ENCODE data around the gene PKNOX1.
"Not testable (repeated sequence)": the region's sequence is repeated elsewhere in the genome, so short reads cannot be mapped to it uniquely, and the experiment has no call there.

Gene PKNOX1

DNA sequence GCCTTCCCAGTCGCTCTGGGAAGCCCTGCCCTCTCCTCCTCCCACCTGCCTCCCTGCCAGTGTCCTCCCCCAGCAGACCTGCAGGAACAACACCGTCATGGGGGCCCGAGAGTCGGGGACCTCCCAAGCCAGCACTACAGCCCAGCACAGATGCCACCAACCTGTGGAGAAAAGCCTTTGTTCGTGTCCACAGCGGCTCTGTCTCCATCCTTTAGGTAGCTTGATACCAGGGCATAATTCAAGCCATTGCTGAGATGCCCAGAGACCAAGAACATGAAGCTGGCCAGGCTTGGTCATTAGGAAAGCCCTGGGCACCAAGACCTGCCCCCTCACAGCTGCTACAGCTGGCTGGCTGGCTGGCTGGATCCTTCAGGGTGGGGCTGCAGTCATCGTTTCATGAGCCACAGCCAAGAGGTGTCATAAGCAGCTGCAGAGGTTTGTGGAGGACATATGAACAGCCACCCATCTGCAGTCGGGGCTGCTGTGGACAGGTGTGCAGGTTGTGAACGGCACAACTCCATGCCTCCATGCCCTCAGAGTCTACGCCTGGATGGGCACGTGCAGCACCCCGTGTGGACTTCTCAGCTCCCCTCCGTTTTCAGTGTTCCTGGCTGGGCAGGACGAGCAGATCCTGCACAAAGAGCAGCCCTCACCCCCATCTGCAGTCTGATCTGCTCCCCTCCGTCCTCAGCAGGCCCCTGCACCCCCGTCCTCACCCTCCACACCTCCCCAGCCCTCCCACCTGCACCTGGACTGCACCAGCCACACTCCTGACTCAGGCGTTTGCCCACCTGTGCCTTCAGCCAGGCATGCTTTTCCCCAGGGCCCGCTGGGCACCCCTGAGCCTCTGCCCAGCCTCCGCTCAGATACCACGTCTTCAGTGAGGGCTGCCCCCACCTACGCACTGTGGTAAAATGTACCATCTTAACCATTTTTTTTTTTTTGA lies 71.8 kb downstream of the PKNOX1 start:
- not testable (repeated sequence) for DNase-seq (ENCODE audit: low read depth in 1 of 2, low spot score in 1 of 2)

DNA sequence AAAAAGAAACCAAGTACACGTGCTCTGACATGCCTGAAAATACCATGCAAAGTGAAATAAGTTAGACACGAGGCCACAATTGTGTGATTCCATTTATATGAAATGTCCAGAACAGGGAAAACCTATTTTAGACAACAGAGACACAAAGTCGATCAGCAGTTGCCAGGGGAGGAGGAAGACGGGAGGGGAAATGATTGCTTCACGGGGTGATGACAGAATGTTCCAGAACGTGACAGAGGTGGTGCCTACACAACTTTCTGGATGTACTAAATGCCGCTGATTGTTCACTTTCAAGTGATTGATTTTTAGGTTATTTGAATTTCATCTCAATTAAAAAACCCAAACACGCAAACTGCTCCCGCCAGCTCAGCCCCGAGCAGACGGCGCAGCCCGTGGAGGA lies 78.8 kb downstream of the PKNOX1 start:
- not testable (repeated sequence) for DNase-seq (ENCODE audit: low read depth in 1 of 2, low spot score in 1 of 2)

DNA sequence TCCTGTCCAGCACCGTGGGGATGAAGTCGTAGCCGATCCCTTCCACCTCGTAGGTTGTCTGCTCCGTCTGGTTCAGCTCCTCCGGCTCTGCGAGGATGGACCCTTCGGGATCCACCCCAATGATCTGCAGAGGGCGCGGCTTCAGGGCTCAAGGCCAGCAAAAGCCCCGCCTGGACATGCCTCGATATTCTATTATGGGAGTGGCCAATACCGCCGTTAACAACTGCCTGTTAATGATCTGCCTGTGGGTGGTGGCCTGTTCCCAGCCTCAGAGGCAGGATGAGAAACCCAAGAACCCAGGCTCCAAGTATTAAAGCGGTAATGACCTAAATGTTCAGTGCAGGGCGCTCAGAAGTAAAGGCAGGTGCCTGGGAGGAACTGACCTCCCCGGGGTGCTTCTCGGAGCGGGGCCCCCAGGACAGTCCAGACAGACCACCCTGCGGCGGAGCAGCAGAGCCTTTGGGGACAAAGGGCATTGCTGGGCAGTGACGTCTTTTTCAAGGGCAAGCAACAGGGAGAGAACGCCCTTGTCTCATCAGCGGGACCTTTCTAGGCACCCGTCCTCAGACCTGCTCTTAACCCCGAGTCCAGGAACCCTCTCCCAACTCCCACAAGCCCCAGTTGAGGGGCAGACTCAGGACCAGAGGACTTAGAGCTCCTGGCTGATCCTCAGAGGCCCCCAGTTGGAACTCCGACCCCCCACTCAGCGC lies 88.7 kb downstream of the PKNOX1 start:
- not testable (repeated sequence) for DNase-seq (ENCODE audit: low read depth in 1 of 2, low spot score in 1 of 2)

DNA sequence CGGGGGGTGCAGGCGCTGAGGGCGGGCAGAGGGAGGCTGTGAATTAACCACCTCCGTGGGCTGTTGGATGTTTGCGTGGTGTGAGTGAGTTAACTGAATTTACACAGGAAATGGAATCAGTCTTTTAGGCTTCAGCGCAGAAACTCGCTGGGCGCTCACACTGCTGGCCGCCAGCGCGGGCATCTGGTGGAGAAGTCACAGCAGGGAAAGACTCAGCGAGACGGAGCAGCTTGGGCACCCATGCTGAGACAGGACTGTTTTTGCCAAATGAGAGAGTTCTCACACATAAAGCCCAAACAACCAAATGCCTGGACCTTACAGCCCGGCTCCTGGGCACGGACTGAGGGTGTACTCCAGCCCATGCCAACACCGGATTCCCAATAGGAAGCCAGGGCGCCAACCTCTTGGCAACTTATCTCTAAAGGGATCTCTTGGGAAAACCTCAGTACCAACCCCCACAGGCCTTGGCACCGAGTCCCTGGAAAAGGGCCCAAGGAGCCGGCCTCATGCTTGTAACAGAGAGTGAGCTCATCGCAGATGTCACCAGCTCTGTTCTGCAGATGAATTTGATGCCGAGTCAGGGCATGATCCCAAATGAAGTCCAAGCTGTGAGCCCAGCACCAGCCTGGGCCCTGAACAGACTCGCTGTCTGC lies 90.0 kb downstream of the PKNOX1 start:
- not testable (repeated sequence) for DNase-seq (ENCODE audit: low read depth in 1 of 2, low spot score in 1 of 2)

DNA sequence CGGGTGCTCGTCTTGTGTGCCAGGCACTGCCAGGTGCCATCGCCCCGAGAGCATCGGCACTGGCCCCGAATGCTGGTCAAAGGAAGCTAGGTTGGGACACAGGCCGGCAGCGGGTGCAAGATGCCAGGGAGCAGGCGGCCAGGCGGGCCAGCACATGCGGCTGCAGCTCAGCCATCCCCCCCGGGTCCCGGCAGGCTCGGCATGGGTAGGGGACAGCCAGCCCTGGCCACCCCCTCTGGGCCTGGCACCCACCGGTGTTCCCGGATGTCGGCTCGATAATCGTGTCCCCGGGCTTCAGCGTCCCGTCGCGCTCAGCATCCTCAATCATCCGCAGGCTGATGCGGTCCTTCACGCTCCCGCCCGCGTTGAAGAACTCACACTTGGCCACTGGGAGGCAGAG lies 91.6 kb downstream of the PKNOX1 start:
- DNase-seq (ENCODE audit: low read depth in 1 of 2, low spot score in 1 of 2), result not testable (repeated sequence)

DNA sequence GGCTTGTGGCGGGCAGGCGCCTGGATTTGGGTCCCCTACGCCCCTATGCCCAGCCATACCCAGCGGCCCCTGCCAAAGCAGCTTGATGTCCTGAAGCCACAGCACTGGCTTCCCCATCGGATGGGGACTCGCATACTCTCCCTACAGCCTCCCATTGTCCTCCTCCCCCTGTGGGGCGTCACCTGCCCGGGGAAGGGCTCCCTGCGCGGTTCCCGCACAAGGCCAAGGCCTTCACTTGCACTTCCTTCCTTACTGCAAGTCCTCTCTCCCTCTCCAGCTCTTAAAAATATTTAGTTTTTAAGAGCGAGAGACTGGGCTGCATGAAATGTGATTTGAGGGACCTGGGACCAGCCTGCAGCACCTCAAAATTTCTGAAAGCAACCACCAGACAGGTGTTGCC lies 92.3 kb downstream of the PKNOX1 start:
- DNase-seq (ENCODE audit: low read depth in 1 of 2, low spot score in 1 of 2), result not testable (repeated sequence)

DNA sequence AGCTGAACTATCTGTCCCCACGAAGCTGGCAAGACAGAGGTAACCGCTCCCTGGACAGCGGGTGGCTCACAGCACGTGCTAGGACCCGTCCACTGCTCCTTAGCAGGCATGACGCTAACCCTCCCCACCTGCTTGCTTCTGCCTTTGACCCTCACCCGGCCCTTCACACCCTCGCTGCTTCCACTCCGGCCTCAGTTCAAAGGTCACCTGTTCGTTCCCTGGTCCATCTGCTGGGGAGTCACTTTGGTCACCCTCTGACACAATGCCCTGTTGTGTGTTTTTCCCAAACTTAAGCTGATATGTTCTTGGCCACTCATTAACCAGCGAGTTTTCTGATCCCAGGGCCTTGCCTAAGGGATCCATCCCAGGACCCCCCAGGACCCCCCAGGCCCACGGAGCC lies 93.7 kb downstream of the PKNOX1 start:
- not testable (repeated sequence) for DNase-seq (ENCODE audit: low read depth in 1 of 2, low spot score in 1 of 2)

DNA sequence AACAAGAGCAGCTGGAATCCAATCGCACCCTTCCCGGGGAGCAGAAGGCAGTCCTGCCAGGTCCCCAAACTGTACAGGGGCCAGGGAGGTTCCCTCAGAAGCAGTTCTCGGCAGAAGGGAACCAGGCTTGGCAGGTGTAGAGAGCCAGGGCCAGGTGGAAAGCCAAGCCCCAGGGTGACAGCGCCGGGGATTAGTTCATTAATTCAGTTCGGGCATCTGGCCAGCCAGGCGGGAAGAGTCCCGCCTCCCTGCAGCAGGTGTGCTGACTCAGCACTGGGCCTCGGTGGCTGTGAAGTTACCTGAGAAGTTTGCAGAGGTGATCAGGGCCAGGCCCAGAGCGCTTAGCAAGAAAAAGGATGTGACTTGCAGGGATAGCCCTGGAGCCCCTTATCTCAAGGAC lies 95.3 kb downstream of the PKNOX1 start:
- DNase-seq (ENCODE audit: low read depth in 1 of 2, low spot score in 1 of 2), result not testable (repeated sequence)

DNA sequence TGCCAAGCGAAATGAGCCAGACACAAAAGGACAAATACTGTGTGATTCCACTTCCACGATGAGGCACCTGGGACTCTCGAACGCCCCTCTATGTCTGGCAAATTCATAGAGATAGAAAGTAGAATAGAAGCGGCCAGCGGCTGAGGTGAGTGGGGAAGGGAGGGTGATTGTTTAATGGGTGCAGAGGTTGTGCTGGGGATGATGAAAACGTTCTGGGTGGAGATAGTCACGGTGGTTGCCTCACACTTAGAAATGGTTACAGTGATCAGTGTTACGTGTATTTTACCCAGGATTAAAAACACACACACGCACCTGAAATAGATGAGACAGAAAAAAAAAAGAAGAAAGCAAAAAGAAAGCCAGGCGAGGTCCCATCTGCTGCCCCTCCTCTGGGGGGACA lies 98.4 kb downstream of the PKNOX1 start:
- not testable (repeated sequence) for DNase-seq (ENCODE audit: low read depth in 1 of 2, low spot score in 1 of 2)

DNA sequence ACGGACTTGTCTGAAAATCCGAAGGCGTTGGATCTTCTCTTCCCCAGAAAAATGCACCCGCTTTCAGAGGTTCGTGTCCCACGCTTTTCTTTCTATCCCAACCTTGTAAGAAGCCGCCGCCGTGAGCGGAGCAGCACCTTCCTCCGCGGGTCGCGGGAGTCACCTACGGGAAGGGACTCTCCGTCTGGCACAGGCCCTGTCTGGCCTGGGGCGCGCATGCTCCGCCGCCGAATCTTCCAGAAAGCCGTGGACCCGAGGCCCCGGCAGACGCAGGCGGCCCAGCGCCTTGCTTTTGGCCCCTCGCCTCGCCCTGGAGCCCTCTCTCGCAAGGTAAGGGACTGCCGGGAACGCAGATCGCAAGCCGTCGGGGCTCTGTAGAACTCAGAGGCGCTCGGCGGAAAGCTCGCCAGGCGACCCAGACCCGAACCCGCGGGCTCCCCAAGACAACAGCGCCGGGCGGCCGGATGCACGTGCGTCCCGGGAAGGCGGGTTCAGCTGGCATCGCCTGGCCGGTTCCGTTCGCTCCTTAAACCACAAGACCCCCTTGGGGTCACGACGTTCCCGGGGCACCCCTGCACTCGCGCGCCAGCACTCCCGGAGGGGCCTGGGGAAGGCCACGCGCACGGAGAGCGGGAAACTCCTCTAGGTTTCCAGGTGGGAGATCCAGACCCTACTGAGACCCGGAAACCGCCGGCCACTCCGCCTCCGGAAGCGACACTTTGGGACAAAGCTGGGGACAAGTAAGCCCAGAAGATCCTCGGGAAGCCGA lies 100.2 kb downstream of the PKNOX1 start:
- DNase-seq (ENCODE audit: low read depth in 1 of 2, low spot score in 1 of 2), result not testable (repeated sequence)

DNA sequence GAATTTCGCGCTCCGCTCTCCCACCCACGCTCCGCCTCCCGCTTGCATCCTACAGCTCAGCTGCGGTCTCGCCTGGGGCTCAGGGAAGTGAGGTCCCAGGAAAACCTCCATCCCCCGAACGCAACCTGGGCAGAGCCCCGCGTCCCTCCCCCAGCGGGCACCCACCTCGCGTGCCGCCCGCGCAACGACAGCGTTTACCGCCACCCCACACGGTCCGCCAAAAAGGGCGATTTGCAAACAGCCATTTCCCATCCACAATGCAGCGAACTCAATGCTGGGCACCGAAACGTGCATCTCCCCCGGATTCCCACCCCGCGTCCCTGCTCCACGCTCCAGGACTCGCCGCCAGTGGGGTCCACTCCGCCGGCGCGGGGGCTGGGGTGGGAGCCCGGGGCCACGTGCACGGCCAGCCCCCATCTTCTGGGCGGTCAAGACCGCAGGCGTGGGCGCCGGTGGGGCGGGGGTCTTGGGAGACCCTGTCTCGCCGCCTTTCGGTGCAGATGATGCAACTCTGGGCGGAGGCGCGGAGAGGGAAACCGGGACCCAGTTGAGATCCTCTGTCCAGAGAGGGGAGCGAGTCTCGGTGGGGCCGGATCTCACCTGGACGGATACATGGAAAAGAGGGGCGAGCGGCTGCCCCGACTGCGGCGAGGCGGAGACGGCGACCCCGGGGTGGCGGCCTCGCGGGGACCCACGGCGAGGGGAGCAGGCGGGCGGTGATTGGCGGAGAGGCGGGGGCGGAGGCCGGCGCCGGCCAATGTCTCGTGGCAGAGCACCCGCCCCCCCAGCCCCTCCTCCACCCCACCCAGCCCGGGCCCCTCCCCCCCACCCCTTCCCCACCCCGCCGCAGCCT lies 101.0 kb downstream of the PKNOX1 start, which contains the start of gene CBS:
Gene CBS (minus strand): TSS at position 666 of the 853 bp plus-strand sequence. CDS start 3,642 bp downstream, outside the sequence.
- not testable (repeated sequence) for DNase-seq (ENCODE audit: low read depth in 1 of 2, low spot score in 1 of 2)

DNA sequence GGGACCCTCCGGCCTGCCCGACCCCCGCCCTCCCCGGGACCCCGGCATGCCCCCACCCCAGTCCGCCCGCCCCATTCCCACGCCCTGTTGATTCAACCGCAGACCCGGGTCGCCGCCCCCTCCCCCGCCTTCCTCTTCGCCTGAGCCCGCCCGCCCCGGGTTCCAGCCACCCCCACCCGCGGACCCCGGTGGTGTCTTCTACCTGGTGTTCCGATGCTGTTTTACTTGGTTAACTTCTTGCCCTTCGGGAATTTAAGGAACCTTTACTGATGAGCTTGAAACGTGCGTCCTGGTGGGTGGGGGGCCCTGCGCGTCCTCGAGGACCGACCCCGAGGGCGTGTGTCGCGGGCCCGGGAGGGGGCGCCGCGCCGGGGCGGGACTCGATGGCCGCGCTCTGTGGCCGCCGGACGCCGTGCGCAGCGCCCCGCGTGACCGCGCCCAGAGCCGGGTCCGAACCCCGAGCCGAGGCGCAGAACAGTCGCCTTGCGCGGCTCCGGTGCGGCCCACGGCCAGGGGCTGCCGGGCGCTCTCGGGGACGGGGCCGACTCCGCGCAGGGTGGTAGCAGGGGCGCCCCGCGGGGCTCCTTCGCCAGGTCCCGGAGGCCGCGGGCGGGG lies 101.8 kb downstream of the PKNOX1 start:
- not testable (repeated sequence) for DNase-seq (ENCODE audit: low read depth in 1 of 2, low spot score in 1 of 2)

DNA sequence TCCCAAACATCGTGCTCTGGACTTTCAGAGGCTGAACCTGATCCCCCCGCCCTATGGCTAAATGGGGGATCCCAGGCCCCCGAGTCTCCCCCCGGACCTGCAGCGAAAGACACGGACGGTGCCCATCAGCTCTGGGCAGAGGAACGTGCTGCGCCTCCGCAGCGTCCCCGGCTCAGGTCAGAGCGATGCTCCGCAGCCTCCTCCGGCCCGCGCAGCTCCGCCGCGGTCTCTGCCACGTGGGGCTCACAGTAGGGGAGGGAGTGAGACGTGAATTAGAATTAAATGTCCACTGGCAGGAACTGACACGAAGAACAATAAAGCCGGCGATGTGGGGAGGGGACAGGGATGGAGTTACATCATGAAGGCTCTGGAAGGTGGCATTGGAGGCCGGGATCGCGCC lies 102.3 kb downstream of the PKNOX1 start:
- not testable (repeated sequence) for DNase-seq (ENCODE audit: low read depth in 1 of 2, low spot score in 1 of 2)

DNA sequence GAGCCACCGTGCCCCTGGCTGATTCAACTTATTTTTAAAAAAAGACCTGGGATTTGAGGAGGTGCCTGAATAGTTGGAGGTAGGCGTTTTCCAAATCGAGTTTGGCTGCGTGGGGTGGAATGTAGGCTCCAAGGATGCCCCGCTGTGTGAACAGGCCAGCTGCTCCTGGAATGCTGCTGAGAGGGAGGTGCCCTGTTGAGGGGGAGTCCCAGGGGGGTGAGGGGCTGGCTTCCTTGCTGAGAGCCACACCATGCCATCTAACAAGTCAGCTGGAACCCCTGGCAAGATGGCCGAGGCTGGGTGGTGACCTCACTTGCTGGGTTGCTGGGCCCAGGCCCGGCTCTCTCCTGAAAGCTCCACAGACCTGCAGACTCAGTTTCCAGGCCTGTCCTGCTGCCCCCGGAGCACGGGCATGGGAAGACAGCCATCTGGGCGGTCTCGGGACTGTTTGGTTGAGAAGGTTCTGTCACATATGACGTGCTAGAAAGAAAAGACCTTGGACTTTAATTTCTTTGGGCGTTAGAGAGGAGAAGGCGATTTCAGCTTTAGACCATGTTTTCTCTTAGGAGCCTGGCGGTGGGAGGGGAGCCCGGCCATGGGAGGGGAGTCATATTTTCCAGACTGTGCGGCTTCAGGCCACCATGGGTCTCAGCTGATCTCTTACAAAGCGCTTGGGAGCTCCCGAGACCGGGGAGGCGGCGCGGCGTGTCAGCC lies 108.4 kb downstream of the PKNOX1 start:
- not testable (repeated sequence) for DNase-seq (ENCODE audit: low read depth in 1 of 2, low spot score in 1 of 2)
